HG02885 (cell line): ENCODE measurements around the gene EMC8.

Source experiments
- ATAC-seq: cut with Tn5 transposase; IDR thresholded peaks from one replicate; pipeline ENCODE4 v1.9.1; 2021; ENCODE audit warnings: mild to moderate bottlenecking; ENCODE audit not compliant: unreplicated experiment, poor library complexity

Gene EMC8

GRCh38 chr16:85761861-85762260, 37.5 kb downstream of the EMC8 start:
- no peak for ATAC-seq

GRCh38 chr16:85759631-85760419, 39.5 kb downstream of the EMC8 start:
- no peak for ATAC-seq

GRCh38 chr16:85759136-85759535, 40.2 kb downstream of the EMC8 start:
- no peak for ATAC-seq

GRCh38 chr16:85757341-85757822, 42.0 kb downstream of the EMC8 start:
- ATAC-seq: peak; percentile 33

GRCh38 chr16:85755929-85756768, 43.2 kb downstream of the EMC8 start:
- ATAC-seq: peak; percentile 53

GRCh38 chr16:85754413-85754812, 44.9 kb downstream of the EMC8 start:
- ATAC-seq: no peak

GRCh38 chr16:85753976-85754375, 45.4 kb downstream of the EMC8 start:
- no peak for ATAC-seq

- no peak for ATAC-seq
Observed at GRCh38 chr16:85753559-85753958, 45.8 kb downstream of the EMC8 start.

GRCh38 chr16:85752511-85753420, 46.6 kb downstream of the EMC8 start:
- no peak for ATAC-seq

- ATAC-seq: no peak
Observed at GRCh38 chr16:85751698-85752501, 47.4 kb downstream of the EMC8 start.

GRCh38 chr16:85750827-85751697, 48.3 kb downstream of the EMC8 start, which contains the start of gene C16orf74:
Gene C16orf74, minus strand, starts transcription at chr16:85751096. Its CDS starts 15,879 bp downstream, at chr16:85735217.
- ATAC-seq: peak; percentile 64

GRCh38 chr16:85750146-85750826, 49.1 kb downstream of the EMC8 start:
- ATAC-seq: peak; percentile 40

- ATAC-seq: no peak
Observed at GRCh38 chr16:85749771-85750145, 49.6 kb downstream of the EMC8 start.

- ATAC-seq: no peak
Observed at GRCh38 chr16:85746460-85747215, 52.7 kb downstream of the EMC8 start.

- ATAC-seq: no peak
Observed at GRCh38 chr16:85738923-85739715, 60.2 kb downstream of the EMC8 start.

GRCh38 chr16:85736921-85737320, 62.4 kb downstream of the EMC8 start:
- ATAC-seq: no peak
